ENCODE data around the gene PRAMEF12.
"Not testable (repeated sequence)": the region's sequence is repeated elsewhere in the genome, so short reads cannot be mapped to it uniquely, and the experiment has no call there.

The PRAMEF12 gene

DNA sequence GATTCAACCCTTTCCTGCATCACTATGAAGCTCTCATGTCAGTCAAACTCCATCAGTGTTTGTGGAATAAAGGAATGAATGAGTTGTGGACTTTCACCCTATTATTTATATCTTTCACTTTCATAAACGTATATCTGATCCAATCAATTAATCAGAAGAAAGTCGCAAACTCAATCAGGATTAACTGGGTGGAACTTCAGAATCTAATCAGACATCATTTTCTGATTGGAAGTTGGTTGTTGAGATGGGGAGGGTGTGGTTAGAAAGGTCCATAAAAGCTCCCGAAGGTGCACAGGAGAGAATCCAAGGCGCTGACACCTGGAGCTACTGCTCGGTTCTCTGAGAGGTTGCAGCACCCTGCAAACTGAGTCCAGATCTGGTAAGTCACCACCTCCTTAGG, at the start of gene PRAMEF12:
Gene PRAMEF12 (plus strand): TSS at position 301 of the 400 bp plus-strand sequence. CDS start 1,130 bp downstream, outside the sequence.
- no peak for DNase-seq

GRCh38 chr1:12728391-12728790, 45.1 kb upstream of the PRAMEF12 start:
- no peak for DNase-seq

- DNase-seq, result no peak
These were observed 43.4 kb upstream of the PRAMEF12 start for GRCh38 chr1:12730156-12730555.

- not testable (repeated sequence) for DNase-seq
These were observed 42.5 kb upstream of the PRAMEF12 start for GRCh38 chr1:12731084-12731483.

DNA sequence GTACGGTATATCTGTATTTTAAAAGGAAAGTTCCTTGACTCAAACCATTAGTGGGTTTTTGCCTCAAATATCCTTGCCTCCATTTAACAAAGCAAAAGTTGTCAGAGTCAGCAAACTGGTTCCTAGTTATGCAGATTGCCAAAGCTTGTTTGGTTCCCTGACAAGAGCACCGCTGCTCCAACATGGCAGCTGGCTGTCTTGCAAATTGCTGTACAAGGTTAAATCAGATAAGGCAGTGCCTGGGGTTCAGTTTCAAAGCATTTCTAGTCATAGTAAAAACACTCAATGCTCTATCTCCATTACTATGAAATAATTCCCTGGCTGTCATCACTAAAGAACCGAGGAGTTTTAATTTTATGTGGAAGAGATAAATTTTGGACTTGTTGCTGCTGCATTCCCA, 38.9 kb upstream of the PRAMEF12 start:
- DNase-seq, result no peak

GRCh38 chr1:12738934-12739333, 34.6 kb upstream of the PRAMEF12 start:
- no peak for DNase-seq

DNA sequence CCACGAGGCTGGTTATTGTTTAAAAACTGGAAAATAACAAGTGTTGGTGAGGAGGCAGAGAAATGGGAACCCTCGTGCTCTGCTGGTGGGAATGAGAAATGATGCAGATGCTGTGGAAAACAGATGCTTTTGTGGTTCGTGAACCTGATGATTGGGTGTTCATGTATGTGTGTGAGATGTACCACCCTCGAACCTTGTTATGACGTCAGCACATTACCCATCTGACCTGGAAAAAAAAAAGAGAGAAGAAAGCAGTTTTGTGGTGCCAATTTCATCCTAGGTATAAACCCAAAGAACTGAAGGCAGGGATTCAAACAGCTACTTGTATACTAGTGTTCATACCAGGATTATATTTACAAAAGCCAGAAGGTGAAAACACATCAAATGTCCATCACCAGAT, 33.9 kb upstream of the PRAMEF12 start:
- DNase-seq, result no peak

DNA sequence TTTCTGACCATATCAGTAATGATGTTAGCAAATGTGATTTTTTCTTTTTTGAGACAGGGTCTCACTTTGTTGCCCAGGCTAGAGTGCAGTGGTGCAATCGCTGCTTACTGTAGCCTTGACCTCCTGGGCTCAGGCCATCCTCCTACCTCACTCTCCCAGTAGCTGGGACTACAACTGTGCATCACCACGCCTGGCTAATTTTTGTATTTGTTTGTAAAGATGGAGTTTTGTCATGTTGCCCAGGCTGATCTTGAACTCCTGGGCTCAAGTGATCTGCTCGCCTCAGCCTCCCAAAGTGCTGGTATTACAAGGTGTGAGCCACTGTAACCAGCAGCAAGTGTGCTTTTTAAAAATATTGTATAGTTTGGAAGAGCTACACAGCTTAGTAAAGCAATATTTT, 31.6 kb upstream of the PRAMEF12 start:
- no peak for DNase-seq

DNA sequence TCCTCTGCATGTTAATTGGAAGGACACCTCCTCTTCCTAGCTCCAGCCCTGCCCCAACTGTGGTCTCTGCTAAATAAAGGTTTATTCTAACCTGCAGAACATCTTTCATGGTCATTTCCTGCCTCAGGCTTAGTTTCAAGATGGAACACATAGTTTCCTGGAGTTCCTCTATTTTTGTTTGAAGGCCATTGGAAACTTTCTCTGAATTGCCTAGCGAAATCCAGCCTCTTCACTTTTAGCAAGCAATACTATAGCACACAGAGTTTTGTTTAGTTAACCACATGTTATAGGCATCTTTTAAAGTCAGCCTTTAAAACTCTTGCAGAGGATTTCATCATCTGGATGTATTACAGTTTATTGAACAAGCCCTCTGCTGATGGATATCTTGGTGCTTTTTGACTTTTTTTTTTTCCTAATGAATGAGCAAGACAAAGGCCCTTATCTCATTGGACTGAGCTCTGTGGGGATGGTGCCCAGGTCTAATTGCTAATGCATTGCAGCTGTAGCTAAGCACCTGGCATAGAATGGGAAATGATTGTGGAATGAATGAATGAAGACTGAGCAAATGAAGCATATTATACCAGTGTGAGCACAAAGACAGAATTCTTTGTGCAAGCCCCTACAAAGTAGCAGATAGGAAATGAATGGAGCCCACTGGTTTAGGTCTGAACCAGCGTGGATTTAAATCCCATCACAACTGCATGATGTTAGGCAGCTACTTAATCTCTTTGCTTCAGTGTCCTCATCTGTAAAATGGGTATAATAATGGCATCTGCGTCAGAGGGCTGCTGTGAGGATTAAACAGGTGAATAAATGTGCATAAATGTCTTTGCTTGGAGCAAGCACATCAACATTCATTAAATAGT, 28.2 kb upstream of the PRAMEF12 start:
- DNase-seq, result no peak

DNA sequence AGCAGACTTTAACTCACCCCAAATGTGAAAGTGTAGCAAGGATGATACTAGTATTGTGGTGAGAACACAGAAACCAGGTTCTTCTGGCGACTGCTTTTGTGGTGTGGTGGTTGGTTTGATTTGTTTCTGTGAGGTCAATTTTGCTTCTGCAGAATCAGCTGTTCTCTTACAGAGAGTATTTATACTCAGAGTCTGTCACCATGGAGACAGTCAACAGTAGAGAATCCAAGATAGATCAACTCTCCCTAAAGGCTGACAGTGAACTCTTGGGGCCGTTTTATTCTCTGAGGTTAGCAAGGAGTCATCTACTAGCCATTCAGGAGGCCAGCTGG, 27.6 kb upstream of the PRAMEF12 start, which contains the start of gene CFAP107:
Gene CFAP107 (plus strand): TSS at position 209 of the 332 bp plus-strand sequence. CDS start 231 bp downstream, outside the sequence.
- DNase-seq, result no peak

GRCh38 chr1:12748778-12749355, 24.7 kb upstream of the PRAMEF12 start:
- no peak for DNase-seq

- DNase-seq, result no peak
These were observed 18.8 kb upstream of the PRAMEF12 start for GRCh38 chr1:12754738-12755137.

DNA sequence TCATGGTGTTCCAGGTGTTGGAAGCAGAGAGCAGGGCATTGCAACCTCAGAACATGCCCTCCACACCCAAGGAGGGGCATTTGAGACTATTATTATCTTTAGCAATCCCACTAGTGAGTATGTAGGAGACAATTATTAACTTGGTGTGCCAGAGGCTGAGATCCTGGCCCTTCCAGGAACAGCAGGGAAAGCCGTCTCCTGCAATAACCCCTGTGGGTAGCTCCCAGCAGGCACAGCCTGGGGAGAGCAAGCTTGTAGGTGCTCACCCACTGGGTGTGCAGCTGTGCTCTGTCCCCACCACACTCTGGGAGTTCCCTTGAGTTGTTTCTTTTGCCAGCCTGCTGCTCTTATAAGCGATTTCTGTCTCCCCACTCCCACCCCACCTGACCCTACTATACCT, 17.3 kb upstream of the PRAMEF12 start:
- DNase-seq, result no peak

DNA sequence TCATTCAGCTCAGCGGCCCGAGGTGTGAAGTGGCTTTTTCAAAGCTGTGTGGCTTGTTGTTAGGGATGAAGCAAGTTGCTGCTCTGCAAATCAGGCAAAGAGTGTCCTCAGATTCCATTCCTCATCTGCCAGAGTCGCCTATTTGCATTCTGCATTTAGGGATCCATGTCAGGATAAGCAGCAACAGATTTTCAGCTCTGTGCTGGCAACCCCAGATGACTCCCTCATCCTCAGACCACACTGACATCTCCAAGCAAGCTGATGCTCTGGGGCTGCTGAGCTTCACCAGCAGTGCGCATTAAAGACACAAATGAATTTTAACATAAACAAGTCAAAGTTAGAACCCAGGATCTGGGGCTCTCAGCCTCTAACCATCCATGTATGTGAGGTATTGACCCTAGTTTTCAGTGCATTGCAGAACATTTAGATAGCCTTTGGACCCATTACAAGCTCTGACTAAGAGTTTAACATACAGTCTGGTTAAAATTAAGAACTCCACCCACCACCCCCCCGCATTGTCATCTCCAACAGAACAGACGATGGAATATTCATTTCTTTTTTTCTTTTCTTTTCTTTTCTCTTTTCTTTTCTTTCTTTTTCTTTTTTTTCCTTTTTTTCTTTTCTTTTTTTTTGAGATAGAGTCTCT, 16.6 kb upstream of the PRAMEF12 start:
- no peak for DNase-seq

GRCh38 chr1:12757836-12758235, 15.7 kb upstream of the PRAMEF12 start:
- DNase-seq, result no peak

DNA sequence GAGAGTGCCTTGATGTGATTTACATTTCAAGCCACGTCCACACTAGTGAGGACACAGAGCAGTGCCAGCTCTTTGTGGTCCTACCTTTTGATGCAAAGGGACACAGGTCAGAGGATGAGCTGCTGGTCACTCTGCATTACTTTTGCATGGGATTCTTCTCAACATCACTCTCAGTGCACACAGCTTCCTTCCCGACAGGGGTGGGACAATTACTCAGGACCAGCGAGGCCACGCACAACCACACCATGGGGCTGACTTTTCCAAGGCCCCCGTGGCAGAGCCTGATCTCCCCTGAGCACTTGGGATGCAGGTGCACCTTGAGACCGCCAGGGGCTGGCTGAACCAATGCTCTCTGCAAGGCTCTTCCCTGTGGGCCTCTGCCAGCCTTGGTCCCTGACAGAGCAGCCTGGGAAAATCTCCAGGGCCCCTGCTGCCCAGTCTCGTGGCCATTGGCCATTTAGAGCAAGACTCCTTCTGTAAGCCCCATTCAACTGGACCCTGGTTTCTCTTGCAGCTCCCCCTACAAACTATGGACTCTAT, 13.2 kb upstream of the PRAMEF12 start:
- no peak for DNase-seq

DNA sequence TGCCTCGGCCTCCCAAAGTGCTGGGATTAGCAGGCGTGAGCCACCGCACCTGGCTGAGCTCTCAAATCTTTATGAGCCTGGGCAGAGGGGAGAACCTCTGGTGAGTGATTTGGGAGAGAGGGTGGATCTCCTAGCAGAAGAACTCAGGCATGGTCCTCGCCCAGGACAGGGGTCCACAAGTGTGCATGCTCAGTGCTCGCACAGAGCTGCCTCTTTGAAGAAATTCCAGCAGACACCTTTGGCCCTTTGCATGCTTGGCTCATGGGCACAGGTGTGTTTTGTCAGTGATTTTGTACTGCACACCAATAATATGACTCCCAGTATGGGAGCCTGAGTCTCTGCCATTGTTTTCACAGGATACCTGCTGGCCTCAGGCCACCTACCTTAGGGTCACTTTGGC, 11.8 kb upstream of the PRAMEF12 start:
- DNase-seq, result no peak

DNA sequence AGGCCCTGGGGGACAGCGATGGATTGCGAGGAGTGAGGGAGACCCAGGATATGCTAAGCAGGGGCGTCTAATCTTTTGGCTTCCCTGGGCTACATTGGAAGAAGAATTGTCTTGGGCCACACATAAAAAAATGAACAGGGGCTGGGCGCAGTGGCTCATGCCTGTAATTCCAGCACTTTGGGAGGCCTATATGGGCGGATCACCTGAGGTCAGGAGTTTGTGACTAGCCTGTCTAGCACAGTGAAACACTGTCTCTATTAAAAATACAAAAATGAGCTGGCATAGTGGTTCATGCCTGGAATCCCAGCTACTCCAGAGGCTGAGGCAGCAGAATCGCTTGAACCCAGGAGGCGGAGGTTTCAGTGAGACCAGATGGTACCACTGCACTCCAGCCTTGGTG, 10.8 kb upstream of the PRAMEF12 start:
- no peak for DNase-seq

GRCh38 chr1:12763479-12763878, 10.1 kb upstream of the PRAMEF12 start:
- no peak for DNase-seq

GRCh38 chr1:12764016-12764415, 9.5 kb upstream of the PRAMEF12 start:
- DNase-seq, result no peak

DNA sequence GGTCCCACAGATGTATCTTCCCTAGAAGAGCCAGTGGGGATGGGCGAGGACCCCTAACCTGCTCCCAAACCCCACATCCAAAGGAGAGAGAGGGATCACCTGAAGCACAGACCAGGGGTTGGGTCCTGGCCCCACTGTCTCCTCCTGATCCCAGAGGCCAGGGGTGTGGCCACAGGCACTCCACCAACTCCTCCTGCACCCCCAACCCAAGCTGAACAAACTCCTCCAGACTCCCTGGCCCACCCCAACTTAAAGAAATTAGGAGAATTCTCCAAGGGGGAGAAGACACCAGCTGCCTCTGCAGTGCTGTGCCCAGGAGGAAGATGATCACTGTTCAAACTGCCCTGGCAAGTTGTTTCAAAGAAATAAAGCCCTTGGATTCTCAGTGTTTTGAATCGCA, 4.5 kb upstream of the PRAMEF12 start:
- DNase-seq, result no peak

GRCh38 chr1:12769976-12770505, 3.5 kb upstream of the PRAMEF12 start:
- DNase-seq, result no peak

- DNase-seq, result no peak
These were observed 2.9 kb upstream of the PRAMEF12 start for GRCh38 chr1:12770620-12771019.

DNA sequence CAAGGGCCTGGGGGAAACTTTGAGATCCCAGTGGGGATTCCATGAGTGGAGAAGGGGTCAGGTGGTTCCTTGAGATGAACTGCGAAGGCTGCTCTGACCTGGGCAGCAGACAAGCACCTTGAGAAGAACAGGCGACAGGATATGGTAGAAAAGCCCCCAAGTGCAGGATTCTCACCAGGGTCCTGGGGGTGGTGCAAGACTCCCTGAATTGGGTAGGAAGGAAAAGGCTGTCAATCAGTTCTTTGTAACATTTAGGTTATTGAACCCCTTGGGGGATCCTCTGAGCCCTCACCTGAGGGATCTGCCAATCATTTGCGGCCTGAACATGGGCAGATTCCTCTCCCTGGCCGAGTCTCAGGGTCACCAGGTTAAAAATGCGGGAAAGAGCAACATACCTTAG, 2.4 kb upstream of the PRAMEF12 start:
- DNase-seq, result no peak
